Endothelial cell of umbilical vein (primary cell): ENCODE results near the gene PERP. TPM values are rescaled to one million over a fixed set of nuclear protein-coding genes. Genes with fewer than 3 reads are reported as not detected.

Experiments used
- BruUV-seq: library from RNA; stranded (reverse); fragments of 400-500 nt; replicated peaks from 2 replicates; lab custom pipeline; 2021; lab: Mats Ljungman, UMichigan
- CTCF ChIA-PET: fragments of 300-600, 350-600 bp; sonication (Branson Sonifier 250); formaldehyde crosslinking; loops from one replicate; lab custom pipeline; 2021; ENCODE audit warnings: antibody characterized with exemption, inconsistent platforms; lab: Charles Lee
- POLR2A ChIA-PET: fragments of 300-600, 350-600 bp; sonication (Branson Sonifier 250); formaldehyde crosslinking; loops from one replicate; lab custom pipeline; 2021; ENCODE audit warnings: antibody characterized with exemption, inconsistent platforms; lab: Charles Lee
- DNase-seq: peaks from one replicate; pipeline ENCODE4 v3.0.0-alpha.2; 2011; ENCODE audit warnings: low read depth, low spot score
- FAIRE-seq: peaks from 2 replicates; lab custom pipeline; 2011; peaks lifted over from hg19 to GRCh38; lab: Jason Lieb, UNC
- H2AFZ ChIP-seq: 2 replicates; pipeline ENCODE4 v1.6.0; 2012; ENCODE audit warnings: low read depth, low read length, control low read depth, inconsistent platforms
- H3K27ac ChIP-seq: 2 replicates; pipeline ENCODE4 v1.5.1; 2011; ENCODE audit warnings: low read depth, mild to moderate bottlenecking, control low read depth, low read length, moderate library complexity; ENCODE audit not compliant: insufficient read depth
- H3K27me3 ChIP-seq, 2 experiments: 2 replicates each; pipeline versions ENCODE4 v1.6.0 to v1.6.1; 2011; ENCODE audit warnings: low read length in 2 of 2, mixed read lengths in 1 of 2; ENCODE audit not compliant: control insufficient read depth in 2 of 2, insufficient read depth in 2 of 2
- H3K36me3 ChIP-seq, 2 experiments: 2 replicates in 1 of 2; 3 replicates in 1 of 2; pipeline ENCODE4 v1.5.1; 2011; ENCODE audit warnings: low read length in 2 of 2, mild to moderate bottlenecking in 1 of 2, moderate library complexity in 1 of 2; ENCODE audit not compliant: control insufficient read depth in 2 of 2, insufficient read depth in 2 of 2; ENCODE audit errors: extremely low read depth in 1 of 2
- H3K4me1 ChIP-seq: 3 replicates; pipeline ENCODE4 v1.5.1; 2011; ENCODE audit warnings: mild to moderate bottlenecking, low read length; ENCODE audit not compliant: control insufficient read depth, insufficient read depth; ENCODE audit errors: extremely low read depth
- H3K4me2 ChIP-seq: 2 replicates; pipeline ENCODE4 v1.6.1; 2011; ENCODE audit warnings: low read length, control low read depth, mixed read lengths; ENCODE audit not compliant: insufficient read depth
- H3K4me3 ChIP-seq, 3 experiments: fragments of 200-600 bp in 1 of 3; sonication (generic), shearing (Covaris generic) in 1 of 3; replicated peaks in 1 of 3; 2 replicates each; pipeline ENCODE4 v1.5.1; 2011 to 2016; ENCODE audit warnings: control low read depth in 3 of 3, low read length in 3 of 3, mild to moderate bottlenecking in 2 of 3, inconsistent platforms in 1 of 3, low read depth in 1 of 3, moderate library complexity in 1 of 3; ENCODE audit not compliant: insufficient read depth in 1 of 3
- H3K79me2 ChIP-seq: 2 replicates; pipeline ENCODE4 v1.6.0; 2012; ENCODE audit warnings: low read length, inconsistent platforms; ENCODE audit not compliant: control insufficient read depth, insufficient read depth
- H3K9ac ChIP-seq: replicated peaks from 2 replicates; pipeline ENCODE3; 2011; ENCODE audit warnings: low read length, control low read depth; ENCODE audit not compliant: insufficient read depth; ENCODE audit errors: extremely low read depth
- H3K9me1 ChIP-seq: replicated peaks from 3 replicates; pipeline ENCODE4 v1.6.0; 2011; ENCODE audit warnings: mild to moderate bottlenecking, low read length; ENCODE audit not compliant: control insufficient read depth, insufficient read depth; ENCODE audit errors: extremely low read depth
- H3K9me3 ChIP-seq: replicated peaks from 2 replicates; pipeline ENCODE4 v1.5.1; 2012; ENCODE audit warnings: low read length, inconsistent platforms; ENCODE audit not compliant: control insufficient read depth, insufficient read depth
- H4K20me1 ChIP-seq: replicated peaks from 2 replicates; pipeline ENCODE3; 2011; ENCODE audit warnings: mild to moderate bottlenecking, low read length; ENCODE audit not compliant: control insufficient read depth, insufficient read depth; ENCODE audit errors: extremely low read depth
- EZH2 ChIP-seq: IDR thresholded peaks from 2 replicates; pipeline ENCODE4 v1.6.1; 2012; ENCODE audit warnings: borderline replicate concordance, low read depth, mild to moderate bottlenecking, moderate library complexity, low read length, inconsistent platforms; ENCODE audit not compliant: severe bottlenecking
- FOS ChIP-seq: IDR thresholded peaks from 2 replicates; pipeline ENCODE4 v1.6.1; 2011; ENCODE audit warnings: mild to moderate bottlenecking, low read length, moderate library complexity, borderline replicate concordance; ENCODE audit not compliant: insufficient read depth
- GATA2 ChIP-seq: IDR thresholded peaks from 2 replicates; pipeline ENCODE4 v1.7.0; 2011; ENCODE audit warnings: low read depth, mild to moderate bottlenecking, moderate library complexity, mixed read lengths, low read length; ENCODE audit not compliant: insufficient read length, insufficient read depth
- JUN ChIP-seq: IDR thresholded peaks from 2 replicates; pipeline ENCODE4 v1.6.1; 2011; ENCODE audit warnings: borderline replicate concordance, low read depth; ENCODE audit not compliant: insufficient read length, insufficient read depth
- MYC ChIP-seq: IDR thresholded peaks from one replicate; pipeline ENCODE4 v1.6.1; 2011; ENCODE audit warnings: mild to moderate bottlenecking, low read depth, low read length
- POLR2A ChIP-seq: IDR thresholded peaks from 2 replicates; pipeline ENCODE4 v1.6.1; 2012; ENCODE audit warnings: low read depth, mild to moderate bottlenecking, control low read depth, low read length
- POLR2AphosphoS5 ChIP-seq: IDR thresholded peaks from 2 replicates; pipeline ENCODE4 v1.6.1; 2012; ENCODE audit warnings: low read depth, mild to moderate bottlenecking, control low read depth, low read length, moderate library complexity; ENCODE audit not compliant: insufficient read depth
- dilution Hi-C: fragments of 300-500 bp; cut with MboI; formaldehyde crosslinking; loops from one replicate; pipeline ENCODE4 v1.15.0; 2019; ENCODE audit warnings: low sequenced_read_pairs; ENCODE audit not compliant: extremely low pct_ligation_motif_present
- intact Hi-C: fragments of 100-400 bp; cut with micrococcal nuclease; formaldehyde crosslinking; loops from one replicate; pipeline ENCODE4 v1.10.0; 2022
- polyA plus RNA-seq, 4 experiments: library from polyadenylated mRNA; depleted of rRNA in 3 of 4; stranded (reverse) in 3 of 4; unstranded in 1 of 4; fragments of >200 nt; gene quantifications; 2 replicates each; pipeline versions ENCODE4 v1.2.1 to v1.2.3, GENCODE V29; 2011 to 2012; ENCODE audit warnings: missing spikeins in 1 of 4
- total RNA-seq: library from RNA; stranded (reverse); gene quantifications from 2 replicates; pipeline ENCODE4 v1.2.3, GENCODE V29; 2021
- TF ChIP-seq, protein P1 (sequence below), 2 donors: IDR thresholded peaks; 1 replicate in 1 of 2; 2 replicates in 1 of 2; pipeline ENCODE4 v1.5.1; 2011; ENCODE audit warnings: low read length in 2 of 2, mild to moderate bottlenecking in 2 of 2, moderate library complexity in 2 of 2, control low read depth in 1 of 2, inconsistent platforms in 1 of 2, low read depth in 1 of 2; ENCODE audit not compliant: insufficient read depth in 1 of 2; ENCODE audit errors: extremely low read depth in 1 of 2
- TF ChIP-seq, protein P2 (sequence below): IDR thresholded peaks from 2 replicates; pipeline ENCODE4 v1.6.1; 2011; ENCODE audit not compliant: insufficient read depth, insufficient read length

The PERP gene
- total and polyA plus RNA-seq, 2 donors (not counting 3 experiments of a cell fraction or from before 2014, with no cell fraction given) = 15.7 to 27.4 TPM

DNA sequence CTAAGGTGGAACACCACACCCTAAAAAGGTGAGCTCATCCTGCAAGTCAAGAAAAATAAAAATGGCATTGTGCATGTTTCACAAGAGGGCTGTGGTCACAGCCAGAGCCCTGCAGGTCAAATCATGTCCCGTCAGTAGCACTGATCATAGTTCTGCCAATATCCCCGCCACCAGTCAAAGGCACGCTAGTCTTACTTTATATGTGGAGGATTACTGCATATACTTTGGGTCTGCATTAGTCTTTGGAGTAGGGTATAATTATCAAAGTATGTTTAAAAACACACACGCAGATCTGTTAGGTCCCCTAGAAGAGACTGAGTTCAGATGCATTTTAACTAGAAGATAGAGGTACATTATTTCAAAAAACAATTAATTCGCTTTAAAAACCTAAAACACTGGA lies 1.8 kb downstream of the PERP start:
- POLR2A ChIA-PET = no interaction called here
- no TSS peak for BruUV-seq
- Histone ChIP-seq H3K9me1 (no peaks in the 10 kb centered on the region), H4K20me1 (no peaks in the 10 kb centered on the region), H3K27me3 (no peaks in the 10 kb centered on the region), H3K27ac (no peak overlapping the region), H3K9ac (no peak overlapping the region), H3K4me3 (peak overlapping the region in 1 of 3 experiments; percentile 92), H3K79me2 (peaks cover 36% of the 10 kb centered on the region), H3K4me1 (peaks cover 27% of the 10 kb centered on the region), H3K36me3 (no peaks in the 10 kb centered on the region), H3K4me2 (peak overlapping the region; percentile 92), H3K9me3 (no peaks in the 10 kb centered on the region), H2AFZ (no peak overlapping the region)
- intact Hi-C loops = loop anchor here (5.0 kb wide), 2 partner anchors 233 to 667 kb away; partner anchors contain the start of gene CCDC28A
- CTCF ChIA-PET = interaction anchor here (0.8 to 3.6 kb wide), 9 partner anchors 11 to 397 kb away, joined by 3 to 28 read pairs (median 4); no protein-coding TSS in a partner anchor
- DNase-seq (no peak), FAIRE-seq (no peak)
- dilution Hi-C loops = no loop called here
- no peak for TF ChIP-seq JUN
- TF ChIP-seq, protein P1, sequence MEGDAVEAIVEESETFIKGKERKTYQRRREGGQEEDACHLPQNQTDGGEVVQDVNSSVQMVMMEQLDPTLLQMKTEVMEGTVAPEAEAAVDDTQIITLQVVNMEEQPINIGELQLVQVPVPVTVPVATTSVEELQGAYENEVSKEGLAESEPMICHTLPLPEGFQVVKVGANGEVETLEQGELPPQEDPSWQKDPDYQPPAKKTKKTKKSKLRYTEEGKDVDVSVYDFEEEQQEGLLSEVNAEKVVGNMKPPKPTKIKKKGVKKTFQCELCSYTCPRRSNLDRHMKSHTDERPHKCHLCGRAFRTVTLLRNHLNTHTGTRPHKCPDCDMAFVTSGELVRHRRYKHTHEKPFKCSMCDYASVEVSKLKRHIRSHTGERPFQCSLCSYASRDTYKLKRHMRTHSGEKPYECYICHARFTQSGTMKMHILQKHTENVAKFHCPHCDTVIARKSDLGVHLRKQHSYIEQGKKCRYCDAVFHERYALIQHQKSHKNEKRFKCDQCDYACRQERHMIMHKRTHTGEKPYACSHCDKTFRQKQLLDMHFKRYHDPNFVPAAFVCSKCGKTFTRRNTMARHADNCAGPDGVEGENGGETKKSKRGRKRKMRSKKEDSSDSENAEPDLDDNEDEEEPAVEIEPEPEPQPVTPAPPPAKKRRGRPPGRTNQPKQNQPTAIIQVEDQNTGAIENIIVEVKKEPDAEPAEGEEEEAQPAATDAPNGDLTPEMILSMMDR (IDR thresholded peaks at IDR 0.05; ENCODE audit: extremely low read depth in 1 of 2, insufficient read depth in 1 of 2, low read depth in 1 of 2, low read length in 2 of 2) = no peak
- TF ChIP-seq, protein P2, sequence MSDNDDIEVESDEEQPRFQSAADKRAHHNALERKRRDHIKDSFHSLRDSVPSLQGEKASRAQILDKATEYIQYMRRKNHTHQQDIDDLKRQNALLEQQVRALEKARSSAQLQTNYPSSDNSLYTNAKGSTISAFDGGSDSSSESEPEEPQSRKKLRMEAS = no peak

DNA sequence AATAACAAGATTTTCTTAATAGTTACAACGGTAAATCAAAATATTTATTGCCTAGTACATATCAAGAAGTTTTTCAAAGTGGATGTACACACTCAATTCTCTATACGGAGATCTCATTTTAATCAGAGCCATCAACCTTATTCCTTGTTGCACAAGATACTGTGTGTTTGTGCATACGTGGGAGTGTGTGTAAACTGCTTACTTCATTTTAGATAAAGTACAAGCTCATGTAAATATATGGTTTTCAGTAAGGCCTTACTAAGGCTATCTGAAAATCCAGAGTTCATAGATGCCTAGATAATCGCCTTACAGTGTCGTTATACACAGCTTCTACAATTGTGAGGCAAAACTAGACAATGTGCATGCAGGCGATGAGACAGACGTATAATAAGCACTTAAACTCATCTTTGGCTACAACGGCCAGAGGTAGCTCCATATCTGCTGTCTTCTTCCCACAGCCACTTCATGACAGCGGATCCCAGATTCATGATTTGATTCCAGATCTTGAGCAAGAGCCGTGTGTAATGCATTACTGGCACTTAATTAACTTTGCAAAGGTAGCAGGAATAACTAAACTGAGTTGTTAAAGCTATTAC lies 2.5 kb downstream of the PERP start:
- no peak for DNase-seq
- H3K27ac ChIP-seq = no peak overlapping the region
- H3K9me3 ChIP-seq = no peaks in the 10 kb centered on the region
- no peak overlapping the region for H3K4me3 ChIP-seq
- H4K20me1 ChIP-seq = no peaks in the 10 kb centered on the region
- no peaks in the 10 kb centered on the region for H3K9me1 ChIP-seq
- CTCF ChIA-PET = interaction anchor here (0.8 to 3.6 kb wide), 5 partner anchors 11 to 160 kb away, joined by 4 to 28 read pairs (median 21); no protein-coding TSS in a partner anchor
- peaks cover 27% of the 10 kb centered on the region for H3K4me1 ChIP-seq
- H3K4me2 ChIP-seq = no peak overlapping the region
- TF ChIP-seq EZH2 = no peak
- no peak for TF ChIP-seq FOS
- TF ChIP-seq MYC = no peak
- no peak for TF ChIP-seq POLR2A
- TF ChIP-seq, protein P2 = no peak
- no peak for TF ChIP-seq POLR2AphosphoS5
- no peak for TF ChIP-seq JUN
- TF ChIP-seq GATA2 = no peak
- TF ChIP-seq, protein P1 (IDR thresholded peaks at IDR 0.05; ENCODE audit: extremely low read depth in 1 of 2, insufficient read depth in 1 of 2, low read depth in 1 of 2, low read length in 2 of 2) = no peak
- dilution Hi-C loops = no loop called here
- FAIRE-seq = no peak
- BruUV-seq = no TSS peak
- peaks cover 37% of the 10 kb centered on the region for H3K79me2 ChIP-seq
- no peaks in the 10 kb centered on the region for H3K27me3 ChIP-seq
- H3K36me3 ChIP-seq = no peaks in the 10 kb centered on the region
- POLR2A ChIA-PET = no interaction called here
- no peak overlapping the region for H3K9ac ChIP-seq
- intact Hi-C loops = loop anchor here (5.0 kb wide), 2 partner anchors 232 to 668 kb away; partner anchors contain the start of gene CCDC28A
- H2AFZ ChIP-seq = no peak overlapping the region
